ENCODE measurements around the gene QRFP.

The QRFP gene

DNA sequence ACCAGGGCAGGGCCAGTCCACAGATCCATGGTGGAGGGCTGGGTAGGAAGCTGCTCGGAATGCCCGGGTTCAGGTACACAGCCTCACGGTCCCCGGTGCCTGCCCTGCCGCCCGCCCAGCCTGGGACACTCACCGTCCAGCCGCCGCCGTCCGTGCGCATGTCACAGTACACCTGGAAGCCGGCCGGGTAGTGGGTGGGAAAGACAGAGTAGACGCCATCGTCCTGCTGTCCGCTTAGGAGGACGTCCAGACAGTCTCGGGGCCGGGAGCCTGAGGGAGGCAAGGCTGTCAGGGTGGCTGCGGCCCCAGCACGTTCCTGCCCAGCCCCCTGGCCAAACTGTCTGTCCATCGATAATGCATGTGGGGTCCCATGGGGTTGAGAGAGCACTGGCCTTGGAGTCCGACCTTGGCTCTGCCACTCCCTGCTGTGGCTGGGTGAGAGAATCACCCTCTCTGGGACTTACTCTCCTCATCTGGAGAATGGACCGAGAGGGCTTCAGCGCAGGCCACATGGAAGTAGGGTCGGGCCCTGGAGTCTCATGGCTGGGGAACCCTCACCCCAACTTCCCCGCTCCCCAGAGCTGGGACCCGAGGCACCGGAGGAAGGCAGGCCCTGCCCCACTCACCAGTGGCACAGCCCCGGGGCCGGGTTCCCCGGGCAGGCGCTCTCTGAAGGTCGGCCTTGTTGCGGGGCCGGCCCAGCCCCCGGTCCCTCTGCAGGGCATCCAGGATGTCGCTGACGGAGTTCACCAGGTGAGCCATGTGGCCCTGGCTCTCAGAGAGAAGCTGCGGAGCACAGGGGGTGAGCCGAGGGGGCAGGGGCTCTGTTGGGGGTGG is 27.2 kb upstream of the QRFP start:
- no peaks in the 10 kb centered on the region for H4K20me1 ChIP-seq (ENCODE audit: low read depth, low read length)
- no peaks in the 10 kb centered on the region for H3F3A ChIP-seq (ENCODE audit: insufficient read depth)
- H3K36me3 ChIP-seq (ENCODE audit: low read length) = no peaks in the 10 kb centered on the region
- H3K27me3 ChIP-seq (ENCODE audit: low read length) = no peaks in the 10 kb centered on the region
- H3K9me3 ChIP-seq (ENCODE audit: insufficient read depth, low read length) = no peaks in the 10 kb centered on the region
- H3K9me2 ChIP-seq (replicated peaks; ENCODE audit: insufficient read depth, low read length) = no peaks in the 10 kb centered on the region
- no peak overlapping the region for H3K4me3 ChIP-seq (ENCODE audit: insufficient read depth, low read length, poor library complexity, severe bottlenecking)
- H3K9ac ChIP-seq (ENCODE audit: low read length) = no peak overlapping the region
- TF ChIP-seq EZH2phosphoT487 (conservative IDR thresholded peaks at IDR 0.05; ENCODE audit: low read length) (no peak), CTCF (IDR thresholded peaks at IDR 0.05; ENCODE audit: insufficient read depth, low read length, poor library complexity, severe bottlenecking) (no peak)
- no peaks in the 10 kb centered on the region for H3K79me2 ChIP-seq (ENCODE audit: insufficient read depth, low read length)
- no peak overlapping the region for H2AFZ ChIP-seq (ENCODE audit: low read depth, low read length, severe bottlenecking)
- no peak overlapping the region for H3K27ac ChIP-seq (ENCODE audit: low read depth, low read length)
- H3K4me2 ChIP-seq (ENCODE audit: low read depth, low read length, poor library complexity, severe bottlenecking) = no peak overlapping the region

DNA sequence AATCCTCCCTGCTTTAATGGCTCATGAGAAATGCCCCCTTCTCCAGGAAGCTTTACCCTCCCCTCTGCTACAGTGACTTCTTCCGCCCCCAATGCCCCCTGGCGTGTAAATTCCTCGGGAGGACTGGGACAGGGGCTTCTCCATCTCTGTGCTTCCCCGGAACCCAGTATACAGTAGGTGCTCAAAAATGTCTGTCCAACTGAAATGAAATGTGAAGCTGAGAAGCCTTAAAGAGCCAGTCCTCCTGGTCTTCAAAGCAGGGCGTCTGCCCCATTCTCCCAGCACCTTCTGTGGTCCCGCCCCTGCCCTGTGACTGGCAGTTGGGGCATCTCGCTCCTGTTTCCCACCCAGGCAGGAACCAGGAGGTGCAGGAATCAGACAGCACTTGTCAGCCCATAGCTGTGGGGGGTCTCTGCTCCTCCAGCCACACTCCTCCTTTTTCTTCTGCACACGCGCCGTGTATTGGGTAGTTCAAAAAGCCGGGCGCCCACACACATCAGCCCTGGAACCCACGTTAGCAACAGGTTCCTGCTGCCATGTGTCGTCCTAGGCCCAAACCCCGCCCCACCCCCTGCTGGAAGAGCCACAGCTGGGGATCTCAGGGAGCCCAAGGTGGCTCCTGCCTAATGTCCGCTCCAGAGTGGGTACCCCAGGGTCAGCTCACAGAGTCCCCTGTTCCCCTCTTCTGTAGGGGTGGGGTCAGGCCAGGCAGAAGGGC is 26.4 kb upstream of the QRFP start:
- H3K9me2 ChIP-seq (replicated peaks; ENCODE audit: insufficient read depth, low read length) = no peaks in the 10 kb centered on the region
- no peaks in the 10 kb centered on the region for H3K9me3 ChIP-seq (ENCODE audit: insufficient read depth, low read length)
- no peak overlapping the region for H3K4me2 ChIP-seq (ENCODE audit: low read depth, low read length, poor library complexity, severe bottlenecking)
- no peaks in the 10 kb centered on the region for H3K27me3 ChIP-seq (ENCODE audit: low read length)
- TF ChIP-seq EZH2phosphoT487 (conservative IDR thresholded peaks at IDR 0.05; ENCODE audit: low read length) (no peak), CTCF (IDR thresholded peaks at IDR 0.05; ENCODE audit: insufficient read depth, low read length, poor library complexity, severe bottlenecking) (no peak)
- H3F3A ChIP-seq (ENCODE audit: insufficient read depth) = no peaks in the 10 kb centered on the region
- H3K36me3 ChIP-seq (ENCODE audit: low read length) = no peaks in the 10 kb centered on the region
- H3K27ac ChIP-seq (ENCODE audit: low read depth, low read length) = no peak overlapping the region
- H2AFZ ChIP-seq (ENCODE audit: low read depth, low read length, severe bottlenecking) = no peak overlapping the region
- no peaks in the 10 kb centered on the region for H3K79me2 ChIP-seq (ENCODE audit: insufficient read depth, low read length)
- H3K4me3 ChIP-seq (ENCODE audit: insufficient read depth, low read length, poor library complexity, severe bottlenecking) = no peak overlapping the region
- no peaks in the 10 kb centered on the region for H4K20me1 ChIP-seq (ENCODE audit: low read depth, low read length)
- H3K9ac ChIP-seq (ENCODE audit: low read length) = no peak overlapping the region

DNA sequence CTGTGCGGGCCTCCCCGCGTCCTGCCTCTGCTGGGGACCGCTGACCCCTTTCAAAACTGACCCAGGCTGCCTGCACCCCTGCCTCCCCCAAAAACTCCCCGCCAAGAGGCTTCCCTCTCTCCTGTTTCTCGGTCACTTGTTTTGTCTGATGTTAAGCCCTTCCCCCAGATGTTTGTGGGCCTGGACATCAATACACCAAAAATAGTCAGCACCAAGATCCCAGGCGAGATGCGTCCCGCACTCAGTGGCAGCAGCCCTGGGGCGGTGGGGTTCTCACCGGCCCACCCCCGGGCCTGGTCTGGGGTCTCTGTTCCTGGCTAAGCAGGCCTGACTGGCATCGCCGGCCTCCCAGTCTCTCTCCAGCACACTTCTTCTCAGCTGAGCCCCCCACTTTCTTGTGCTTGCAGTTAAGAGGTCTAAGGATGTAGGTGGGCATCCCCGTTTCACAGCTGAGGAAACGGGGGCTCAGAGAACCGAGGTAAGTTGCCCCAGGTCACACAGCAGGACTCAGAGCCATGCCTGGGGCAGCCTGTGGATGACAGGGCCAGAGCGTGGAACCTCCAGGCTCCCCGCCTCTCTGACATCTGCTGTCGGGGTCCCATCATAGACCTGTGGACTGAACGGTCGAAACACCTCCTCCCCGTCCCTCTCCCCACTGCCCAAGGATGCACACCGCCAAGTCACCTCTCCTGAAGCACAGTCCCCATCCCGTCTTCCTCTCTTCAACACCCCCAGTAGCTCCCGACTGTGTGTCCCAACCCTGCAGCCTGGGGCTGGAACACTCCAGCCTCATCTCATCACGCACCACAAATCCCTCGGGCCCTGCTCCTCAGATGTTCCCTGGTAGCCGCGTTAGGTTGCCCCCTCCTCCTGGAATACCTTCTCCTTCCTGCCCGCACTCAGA is 25.6 kb upstream of the QRFP start:
- Histone ChIP-seq H2AFZ (ENCODE audit: low read depth, low read length, severe bottlenecking) (no peak overlapping the region), H3K4me3 (ENCODE audit: insufficient read depth, low read length, poor library complexity, severe bottlenecking) (no peak overlapping the region), H3K9ac (ENCODE audit: low read length) (no peak overlapping the region), H3K27ac (ENCODE audit: low read depth, low read length) (no peak overlapping the region), H4K20me1 (ENCODE audit: low read depth, low read length) (no peaks in the 10 kb centered on the region; the same call in 1 of the 2 replicates), H3K36me3 (ENCODE audit: low read length) (no peaks in the 10 kb centered on the region), H3K9me3 (ENCODE audit: insufficient read depth, low read length) (no peaks in the 10 kb centered on the region), H3K9me2 (replicated peaks; ENCODE audit: insufficient read depth, low read length) (no peaks in the 10 kb centered on the region), H3K79me2 (ENCODE audit: insufficient read depth, low read length) (no peaks in the 10 kb centered on the region), H3K27me3 (ENCODE audit: low read length) (no peaks in the 10 kb centered on the region), H3F3A (ENCODE audit: insufficient read depth) (no peaks in the 10 kb centered on the region), H3K4me2 (ENCODE audit: low read depth, low read length, poor library complexity, severe bottlenecking) (no peak overlapping the region)
- no peak for TF ChIP-seq EZH2phosphoT487 (conservative IDR thresholded peaks at IDR 0.05; ENCODE audit: low read length)
- TF ChIP-seq CTCF (IDR thresholded peaks at IDR 0.05; ENCODE audit: insufficient read depth, low read length, poor library complexity, severe bottlenecking) = no peak

Measured in SU-DHL-6 (cell line).